GM12878 (cell line): Measurements from ENCODE around the gene KRT14. TPM values are rescaled to one million over a fixed set of nuclear protein-coding genes. Genes with fewer than 3 reads are reported as not detected.

Experiments used
- ATAC-seq: fragments of 200-7000 bp; cut with Tn5 transposase; 3 replicates; pipeline ENCODE4 v1.9.1; 2020; ENCODE audit warnings: mild to moderate bottlenecking, moderate library complexity
- BruUV-seq: library from RNA; stranded (reverse); fragments of 400-500 nt; replicated peaks from 2 replicates; lab custom pipeline; 2021; lab: Mats Ljungman, UMichigan
- CTCF ChIA-PET: fragments of 300-600 bp; sonication (Branson Sonifier 250); formaldehyde crosslinking; extraction: SDS; loops from one replicate; lab custom pipeline; 2021; ENCODE audit warnings: inconsistent platforms; lab: Yijun Ruan, JAX
- POLR2A ChIA-PET: fragments of 350-600 bp; formaldehyde crosslinking; extraction: SDS; loops from one replicate; lab custom pipeline; 2021; ENCODE audit warnings: inconsistent platforms; lab: Charles Lee
- RAD21 ChIA-PET: fragments of 300-600 bp; sonication (Branson Sonifier 250); formaldehyde crosslinking; loops from one replicate; lab custom pipeline; 2023; ENCODE audit warnings: antibody characterized with exemption; ENCODE audit not compliant: unreplicated experiment; lab: Charles Lee
- SMC1A ChIA-PET: fragments of 300-600 bp; sonication (Branson Sonifier 250); formaldehyde crosslinking; loops from one replicate; lab custom pipeline; 2023; ENCODE audit not compliant: unreplicated experiment, uncharacterized antibody; lab: Charles Lee
- DNase-seq: peaks from one replicate; pipeline ENCODE4 v3.0.0-alpha.2; 2011; ENCODE audit warnings: low read depth, low spot score
- FAIRE-seq: peaks from 3 replicates; lab custom pipeline; 2011; peaks lifted over from hg19 to GRCh38; lab: Jason Lieb, UNC
- H2AFZ ChIP-seq: 2 replicates; pipeline ENCODE4 v1.6.0; 2011; ENCODE audit warnings: low read depth, low read length, control low read depth; ENCODE audit not compliant: control insufficient read depth
- H3K27ac ChIP-seq: 2 replicates; pipeline ENCODE4 v1.5.1; 2011; ENCODE audit warnings: control low read depth; ENCODE audit not compliant: control insufficient read depth, insufficient read depth
- H3K27me3 ChIP-seq, 2 experiments: replicated peaks in 1 of 2; 2 replicates each; pipeline versions ENCODE4 v1.6.0 to v1.6.1; 2011; ENCODE audit warnings: low read length in 1 of 2; ENCODE audit not compliant: control insufficient read depth in 2 of 2, insufficient read depth in 2 of 2
- H3K36me3 ChIP-seq, 2 experiments: 2 replicates each; pipeline ENCODE4 v1.5.1; 2011; ENCODE audit warnings: low read length in 1 of 2; ENCODE audit not compliant: control insufficient read depth in 2 of 2, insufficient read depth in 2 of 2
- H3K4me1 ChIP-seq: 2 replicates; pipeline ENCODE4 v1.6.1; 2011; ENCODE audit warnings: mild to moderate bottlenecking, low read length, moderate library complexity, mixed read lengths; ENCODE audit not compliant: control insufficient read depth, insufficient read depth
- H3K4me2 ChIP-seq: 2 replicates; pipeline ENCODE4 v1.6.0; 2011; ENCODE audit warnings: control low read depth; ENCODE audit not compliant: control insufficient read depth, insufficient read depth
- H3K4me3 ChIP-seq: fragments of 200-600 bp; sonication (generic); 2 replicates; pipeline ENCODE4 v1.5.1; 2016
- H3K79me2 ChIP-seq: 2 replicates; pipeline ENCODE4 v1.6.0; 2011; ENCODE audit warnings: low read length; ENCODE audit not compliant: control insufficient read depth, insufficient read depth
- H3K9ac ChIP-seq: 2 replicates; pipeline ENCODE4 v1.8.0; 2011; ENCODE audit warnings: low read length, control low read depth, mixed read lengths; ENCODE audit not compliant: control insufficient read depth, insufficient read depth
- H3K9me3 ChIP-seq: replicated peaks from 3 replicates; pipeline ENCODE4 v1.5.1; 2011; ENCODE audit warnings: mild to moderate bottlenecking, low read length; ENCODE audit not compliant: control insufficient read depth, insufficient read depth
- H4K20me1 ChIP-seq: 2 replicates; pipeline ENCODE4 v1.6.0; 2011; ENCODE audit not compliant: control insufficient read depth, insufficient read depth
- BHLHE40 ChIP-seq, 2 experiments: fragments of 450-650 bp in 1 of 2; IDR thresholded peaks; 2 replicates each; pipeline ENCODE4 v1.6.1; 2011 to 2017; ENCODE audit warnings: low read depth in 2 of 2, borderline replicate concordance in 1 of 2, improper control_type of control experiment in 1 of 2, low read length in 1 of 2, mild to moderate bottlenecking in 1 of 2
- CBX3 ChIP-seq: fragments of 200-600 bp; sonication (generic); IDR thresholded peaks from 2 replicates; pipeline ENCODE4 v1.6.1; 2016; ENCODE audit warnings: low read depth, borderline replicate concordance
- MYC ChIP-seq: IDR thresholded peaks from 2 replicates; pipeline ENCODE4 v1.6.1; 2011; ENCODE audit warnings: mild to moderate bottlenecking, low read length, moderate library complexity, inconsistent platforms; ENCODE audit not compliant: insufficient read depth, insufficient replicate concordance, insufficient read length, severe bottlenecking
- POLR2AphosphoS2 ChIP-seq: IDR thresholded peaks from 2 replicates; pipeline ENCODE4 v1.6.1; 2011; ENCODE audit warnings: low read depth, mild to moderate bottlenecking, low read length, improper control_type of control experiment, moderate library complexity
- RB1 ChIP-seq: fragments of 450-650 bp; formaldehyde crosslinking; IDR thresholded peaks from 2 replicates; pipeline ENCODE4 v1.6.1; 2017; ENCODE audit warnings: mild to moderate bottlenecking, borderline replicate concordance
- RCOR1 ChIP-seq: conservative IDR thresholded peaks from 2 replicates; pipeline ENCODE4 v1.6.1; 2012; ENCODE audit warnings: low read depth, low read length, improper control_type of control experiment
- SIX5 ChIP-seq: IDR thresholded peaks from 2 replicates; pipeline ENCODE4 v1.6.1; 2011; ENCODE audit warnings: mild to moderate bottlenecking, low read depth, low read length, moderate library complexity; ENCODE audit not compliant: severe bottlenecking
- SREBF1 ChIP-seq: IDR thresholded peaks from 2 replicates; pipeline ENCODE4 v1.6.1; 2012; ENCODE audit warnings: mild to moderate bottlenecking, low read length
- ZNF274 ChIP-seq: IDR thresholded peaks from one replicate; pipeline ENCODE4 v1.8.0; 2011; ENCODE audit not compliant: insufficient read length, insufficient read depth
- ZSCAN29 ChIP-seq: fragments of 450-650 bp; IDR thresholded peaks from 2 replicates; pipeline ENCODE4 v1.6.1; 2017; ENCODE audit warnings: mild to moderate bottlenecking, moderate library complexity
- WGBS: methylation state at CpG from one replicate; pipeline ENCODE4 v1.1.6; 2016; ENCODE audit warnings: low lambda C conversion rate; ENCODE audit not compliant: insufficient replicate concordance, insufficient coverage; ENCODE audit errors: missing lambda C conversion rate; 5-methylcytosine and 5-hydroxymethylcytosine counted together
- in situ Hi-C: fragments of 300-500 bp; cut with MboI; formaldehyde crosslinking; loops from 9 replicates; pipeline ENCODE4 v1.14.3; 2018; ENCODE audit warnings: mixed read lengths
- intact Hi-C: fragments of 100-400 bp; cut with micrococcal nuclease; formaldehyde crosslinking; loops from one replicate; pipeline ENCODE4 v1.14.2; 2022; ENCODE audit not compliant: unreplicated experiment
- polyA plus RNA-seq, 11 experiments: library from polyadenylated mRNA; depleted of rRNA in 4 of 11; unstranded in 6 of 11; stranded (reverse) in 5 of 11; fragments of >200 nt; fragmentation: Nextera tagmentation in 4 of 11; fragmentation: Illumina TruSeq in 1 of 11; extraction: Ambion mirVana in 4 of 11; extraction: Trizol in 1 of 11; gene quantifications; 1 replicate in 1 of 11; 2 replicates in 10 of 11; pipeline versions ENCODE4 v1.2.1 to v1.2.3, GENCODE V29; 2011 to 2016; ENCODE audit warnings: inconsistent platforms in 2 of 11, missing spikeins in 2 of 11, low read depth in 1 of 11
- total RNA-seq, 4 experiments: library from RNA; depleted of rRNA in 3 of 4; stranded (reverse); fragments of >200 nt in 3 of 4; fragmentation: Illumina TruSeq in 1 of 4; extraction: Trizol in 1 of 4; gene quantifications; 2 replicates each; pipeline versions ENCODE4 v1.2.1 to v1.2.3, GENCODE V29; 2013 to 2021
- TF ChIP-seq, protein P1 (sequence below): fragments of 450-650 bp; IDR thresholded peaks from 2 replicates; pipeline ENCODE4 v1.6.1; 2017; ENCODE audit warnings: antibody characterized with exemption, mild to moderate bottlenecking, moderate library complexity

Gene KRT14
- total and polyA plus RNA-seq, 10 of the 15 experiments (the other 5 are each of a cell fraction or from before 2014, with no cell fraction given) = 1.5 TPM; not detected in 9

DNA sequence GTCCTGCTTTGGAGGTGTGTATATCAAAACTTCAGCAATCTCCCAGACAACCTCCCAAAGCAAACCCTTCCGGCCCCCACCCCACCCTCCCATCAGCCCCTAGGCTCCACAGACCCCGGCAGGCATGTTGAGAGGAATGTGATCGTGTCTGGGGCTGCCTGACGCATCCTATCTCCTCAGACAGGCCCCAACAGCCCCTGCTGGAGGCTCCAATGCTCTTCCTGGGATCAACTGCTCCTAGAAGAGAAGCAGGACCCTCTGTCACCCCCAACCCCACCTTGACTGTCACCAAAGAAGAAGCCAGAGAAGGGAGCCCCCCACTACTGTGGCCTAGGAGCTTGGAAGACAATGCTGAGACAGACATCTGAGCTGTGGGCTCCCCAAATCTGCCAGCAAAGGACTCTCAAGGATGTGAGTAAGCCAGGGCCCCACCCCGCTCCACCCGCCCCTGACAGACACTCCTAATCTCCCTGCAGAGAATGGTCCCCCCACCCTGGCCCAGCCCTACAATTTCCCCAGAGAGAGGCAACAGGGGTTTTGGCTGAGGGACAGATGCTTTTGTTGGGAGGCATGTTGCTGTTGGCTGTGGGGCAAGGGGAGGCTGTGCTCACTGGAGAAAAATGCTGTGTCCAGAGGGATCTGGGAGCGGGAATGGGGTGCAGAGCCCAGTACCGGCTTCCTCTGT is 1.6 kb upstream of the KRT14 start:
- Histone ChIP-seq H3K79me2 (no peaks in the 10 kb centered on the region), H3K27me3 (peaks cover 0 to 2% of the 10 kb centered on the region in 2 experiments; a peak in 2 of 4 replicates), H3K27ac (no peak overlapping the region), H3K9me3 (no peaks in the 10 kb centered on the region), H3K4me3 (no peak overlapping the region), H3K9ac (no peak overlapping the region), H4K20me1 (no peaks in the 10 kb centered on the region), H3K4me1 (no peaks in the 10 kb centered on the region), H2AFZ (no peak overlapping the region), H3K36me3 (no peaks in the 10 kb centered on the region), H3K4me2 (no peak overlapping the region)
- ChIA-PET CTCF (interaction anchor here (1.3 to 1.4 kb wide), 2 partner anchors 9 to 75 kb away, joined by 3 to 4 read pairs; no protein-coding TSS in a partner anchor), RAD21 (no interaction called here), POLR2A (no interaction called here), SMC1A (no interaction called here)
- BruUV-seq = no TSS peak
- TF ChIP-seq SIX5 (no peak), RB1 (no peak), CBX3 (no peak), ZSCAN29 (no peak), BHLHE40 (IDR thresholded peaks at IDR 0.05; ENCODE audit: borderline replicate concordance in 1 of 2, low read depth in 2 of 2, low read length in 1 of 2) (no peak), RCOR1 (no peak), MYC (no peak), ZNF274 (no peak), POLR2AphosphoS2 (no peak), SREBF1 (no peak)
- TF ChIP-seq, protein P1, sequence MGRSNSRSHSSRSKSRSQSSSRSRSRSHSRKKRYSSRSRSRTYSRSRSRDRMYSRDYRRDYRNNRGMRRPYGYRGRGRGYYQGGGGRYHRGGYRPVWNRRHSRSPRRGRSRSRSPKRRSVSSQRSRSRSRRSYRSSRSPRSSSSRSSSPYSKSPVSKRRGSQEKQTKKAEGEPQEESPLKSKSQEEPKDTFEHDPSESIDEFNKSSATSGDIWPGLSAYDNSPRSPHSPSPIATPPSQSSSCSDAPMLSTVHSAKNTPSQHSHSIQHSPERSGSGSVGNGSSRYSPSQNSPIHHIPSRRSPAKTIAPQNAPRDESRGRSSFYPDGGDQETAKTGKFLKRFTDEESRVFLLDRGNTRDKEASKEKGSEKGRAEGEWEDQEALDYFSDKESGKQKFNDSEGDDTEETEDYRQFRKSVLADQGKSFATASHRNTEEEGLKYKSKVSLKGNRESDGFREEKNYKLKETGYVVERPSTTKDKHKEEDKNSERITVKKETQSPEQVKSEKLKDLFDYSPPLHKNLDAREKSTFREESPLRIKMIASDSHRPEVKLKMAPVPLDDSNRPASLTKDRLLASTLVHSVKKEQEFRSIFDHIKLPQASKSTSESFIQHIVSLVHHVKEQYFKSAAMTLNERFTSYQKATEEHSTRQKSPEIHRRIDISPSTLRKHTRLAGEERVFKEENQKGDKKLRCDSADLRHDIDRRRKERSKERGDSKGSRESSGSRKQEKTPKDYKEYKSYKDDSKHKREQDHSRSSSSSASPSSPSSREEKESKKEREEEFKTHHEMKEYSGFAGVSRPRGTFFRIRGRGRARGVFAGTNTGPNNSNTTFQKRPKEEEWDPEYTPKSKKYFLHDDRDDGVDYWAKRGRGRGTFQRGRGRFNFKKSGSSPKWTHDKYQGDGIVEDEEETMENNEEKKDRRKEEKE = no peak
- FAIRE-seq = no peak
- WGBS = 0% methylated on average over 7 of the region's 8 CpGs
- DNase-seq = no peak
- intact Hi-C loops = no loop called here
- in situ Hi-C loops = no loop called here
- ATAC-seq = no peak
